Cardiac septum (tissue), 1 donor: ENCODE data around the gene EMID1. TPM values are rescaled to one million over a fixed set of nuclear protein-coding genes. Genes with fewer than 3 reads are reported as not detected.
"Not testable (repeated sequence)": the region's sequence is repeated elsewhere in the genome, so short reads cannot be mapped to it uniquely, and the experiment has no call there.

Experiments
- DNase-seq: peaks from one replicate; pipeline ENCODE4 v3.0.0-alpha.2; 2020; ENCODE audit warnings: low spot score
- intact Hi-C: fragments of 100-400 bp; cut with DNase I; formaldehyde crosslinking; loops from one replicate; pipeline ENCODE4 v1.14.0; 2022
- total RNA-seq: library from RNA; stranded (reverse); fragmentation: NEBNext Ultra II Directional; extraction: Animal tissue kit (Norgen Biotek cat#: 25700); gene quantifications from one replicate; pipeline ENCODE4 v1.2.1, GENCODE V29; 2021
- donor health status: DM: no; HTN: no; CAD: no.

The EMID1 gene
- total RNA-seq, 1 donor from 2014 or later: 1.3 TPM

- intact Hi-C loops: no loop called here
- DNase-seq: no peak
Measured at GRCh38 chr22:29207562-29208501, 2.1 kb downstream of the EMID1 start.

GRCh38 chr22:29208502-29208862, 2.8 kb downstream of the EMID1 start:
- DNase-seq: no peak
- intact Hi-C loops: no loop called here

- no peak for DNase-seq
- intact Hi-C loops: no loop called here
Measured at GRCh38 chr22:29208879-29209623, 3.4 kb downstream of the EMID1 start.

GRCh38 chr22:29209624-29209929, 3.9 kb downstream of the EMID1 start:
- intact Hi-C loops: no loop called here
- no peak for DNase-seq

GRCh38 chr22:29211066-29211465, 5.4 kb downstream of the EMID1 start:
- intact Hi-C loops: no loop called here
- DNase-seq: no peak

- DNase-seq: no peak
- intact Hi-C loops: no loop called here
Measured at GRCh38 chr22:29211466-29211865, 5.8 kb downstream of the EMID1 start.

GRCh38 chr22:29212743-29213142, 7.0 kb downstream of the EMID1 start:
- no peak for DNase-seq
- intact Hi-C loops: no loop called here

GRCh38 chr22:29213493-29213892, 7.8 kb downstream of the EMID1 start:
- DNase-seq: no peak
- intact Hi-C loops: no loop called here

GRCh38 chr22:29214232-29214631, 8.5 kb downstream of the EMID1 start:
- DNase-seq: no peak
- intact Hi-C loops: no loop called here

GRCh38 chr22:29215012-29215860, 9.5 kb downstream of the EMID1 start:
- intact Hi-C loops: no loop called here
- no peak for DNase-seq

- no peak for DNase-seq
- intact Hi-C loops: no loop called here
Measured at GRCh38 chr22:29216011-29216872, 10.5 kb downstream of the EMID1 start.

GRCh38 chr22:29216873-29217666, 11.4 kb downstream of the EMID1 start:
- intact Hi-C loops: no loop called here
- DNase-seq: no peak

- no peak for DNase-seq
- intact Hi-C loops: no loop called here
Measured at GRCh38 chr22:29217827-29218757, 12.4 kb downstream of the EMID1 start.

GRCh38 chr22:29218758-29219408, 13.2 kb downstream of the EMID1 start:
- no peak for DNase-seq
- intact Hi-C loops: no loop called here

GRCh38 chr22:29219409-29219782, 13.7 kb downstream of the EMID1 start:
- DNase-seq, intact Hi-C loops: not testable (repeated sequence)

- intact Hi-C loops: no loop called here
- DNase-seq: no peak
Measured at GRCh38 chr22:29219881-29220670, 14.4 kb downstream of the EMID1 start.
